ENCODE measurements around the gene EIF4A2. TPM values are rescaled to one million over a fixed set of nuclear protein-coding genes. Genes with fewer than 3 reads are reported as not detected.

Gene EIF4A2
- total and polyA plus RNA-seq, 9 of the 15 experiments (the other 6 are each of a cell fraction or from before 2014, with no cell fraction given): 307 to 754 (median 435) TPM

- TF ChIP-seq CTCF (IDR thresholded peaks at IDR 0.05 in 2 of 3, conservative IDR thresholded peaks at IDR 0.05 in 1 of 3; ENCODE audit: insufficient read depth in 2 of 3, low read depth in 1 of 3, low read length in 3 of 3) (0 out of 6 replicates have a peak, but pooled peaks of 1 of the 3 experiments have one; percentile 4), ZBED1 (IDR thresholded peaks at IDR 0.05) (no peak; the same call in 1 of the 2 replicates), DLX4 (CRISPR knock-in tag; IDR thresholded peaks at IDR 0.05) (no peak), SMARCE1 (IDR thresholded peaks at IDR 0.05) (peak; percentile 48; the same call in 1 of the 2 replicates), THAP7 (CRISPR knock-in tag; IDR thresholded peaks at IDR 0.05) (no peak), TFAM (CRISPR knock-in tag; conservative IDR thresholded peaks at IDR 0.05) (no peak), SAP30 (IDR thresholded peaks at IDR 0.05; ENCODE audit: borderline replicate concordance, insufficient read depth, low read depth, low read length, poor library complexity, severe bottlenecking) (no peak), SRSF7 (optimal IDR thresholded peaks at IDR 0.05; ENCODE audit: low read depth, low read length) (no peak), NONO (IDR thresholded peaks at IDR 0.05; ENCODE audit: low read depth in 2 of 2, low read length in 1 of 2) (peak; percentile 62 to 81; a peak in 2 of 4 replicates), RUNX1 (IDR thresholded peaks at IDR 0.05; ENCODE audit: low read depth) (0 out of 2 replicates have a peak, but pooled peaks have one; percentile 49), TAF7 (tag; IDR thresholded peaks at IDR 0.05) (peak; percentile 98), POLR2AphosphoS5 (IDR thresholded peaks at IDR 0.05; ENCODE audit: control insufficient read depth, insufficient read depth, low read depth, low read length) (peak; percentile 99), TCFL5 (CRISPR knock-in tag; conservative IDR thresholded peaks at IDR 0.05) (no peak), ZNF398 (CRISPR knock-in tag; IDR thresholded peaks at IDR 0.05) (no peak), RAD21 (CRISPR knock-in tag; conservative IDR thresholded peaks at IDR 0.05 in 1 of 2, IDR thresholded peaks at IDR 0.05 in 1 of 2) (no peak), ZNF512 (tag; IDR thresholded peaks at IDR 0.05) (no peak), TRIM25 (IDR thresholded peaks at IDR 0.05; ENCODE audit: borderline replicate concordance) (peak; percentile 98), PTBP1 (IDR thresholded peaks at IDR 0.05; ENCODE audit: low read depth, low read length) (peak; percentile 70; the same call in 1 of the 2 replicates)
Measured at GRCh38 chr3:186783058-186783730, at the start of gene EIF4A2 (continued).

All from K562 (cell line).